GM23338 (cell line): ENCODE results near the gene CCDC91. TPM values are rescaled to one million over a fixed set of nuclear protein-coding genes. Genes with fewer than 3 reads are reported as not detected.

Source experiments
- ATAC-seq: fragments of 200-7000 bp; cut with Tn5 transposase; 3 replicates; pipeline ENCODE4 v1.9.1; 2020
- DNase-seq: peaks from one replicate; pipeline ENCODE4 v3.0.0-alpha.2; 2015; ENCODE audit warnings: low spot score
- H2AFZ ChIP-seq: fragments of 200-600 bp; sonication (generic); 2 replicates; pipeline ENCODE4 v1.8.0; 2016; ENCODE audit warnings: antibody characterized with exemption, mild to moderate bottlenecking, moderate library complexity
- H3F3A ChIP-seq: fragments of 200-600 bp; sonication (generic); replicated peaks from 2 replicates; pipeline ENCODE4 v1.8.0; 2017; ENCODE audit warnings: antibody characterized with exemption, mixed run types, low read depth
- H3K27ac ChIP-seq: fragments of 200-600 bp; sonication (generic); 2 replicates; pipeline ENCODE4 v1.6.1; 2016; ENCODE audit warnings: low read depth
- H3K27me3 ChIP-seq: fragments of 200-600 bp; sonication (generic); 2 replicates; pipeline ENCODE4 v1.8.0; 2016; ENCODE audit warnings: mild to moderate bottlenecking, mixed run types, moderate library complexity; ENCODE audit not compliant: insufficient read depth
- H3K36me3 ChIP-seq: fragments of 200-600 bp; sonication (generic); 2 replicates; pipeline ENCODE4 v1.8.0; 2016; ENCODE audit warnings: mild to moderate bottlenecking; ENCODE audit not compliant: insufficient read depth
- H3K4me1 ChIP-seq: fragments of 200-600 bp; sonication (generic); 2 replicates; pipeline ENCODE4 v1.8.0; 2016; ENCODE audit warnings: mild to moderate bottlenecking, moderate library complexity; ENCODE audit not compliant: insufficient read depth
- H3K4me2 ChIP-seq: fragments of 200-600 bp; sonication (generic); 2 replicates; pipeline ENCODE4 v1.7.1; 2017; ENCODE audit warnings: mixed run types
- H3K4me3 ChIP-seq: fragments of 200-600 bp; sonication (generic); 2 replicates; pipeline ENCODE4 v1.6.1; 2016; ENCODE audit warnings: mixed run types
- H3K79me2 ChIP-seq: fragments of 200-600 bp; sonication (generic); replicated peaks from 2 replicates; pipeline ENCODE4 v1.8.0; 2017; ENCODE audit warnings: mild to moderate bottlenecking; ENCODE audit not compliant: insufficient read depth
- H3K9me2 ChIP-seq: fragments of 200-600 bp; sonication (generic); 2 replicates; pipeline ENCODE4 v1.8.0; 2017; ENCODE audit not compliant: insufficient read depth
- H4K20me1 ChIP-seq: fragments of 200-600 bp; sonication (generic); replicated peaks from 2 replicates; pipeline ENCODE4 v1.8.0; 2017; ENCODE audit warnings: mild to moderate bottlenecking; ENCODE audit not compliant: insufficient read depth
- H3K27ac Mint-ChIP-seq: 2 replicates; pipeline ENCODE4 v1.8.0; 2020; ENCODE audit warnings: inconsistent platforms, mild to moderate bottlenecking, moderate library complexity, mixed read lengths
- H3K27me3 Mint-ChIP-seq: 3 replicates; pipeline ENCODE4 v1.8.0; 2022; ENCODE audit warnings: low read depth, mild to moderate bottlenecking, moderate library complexity, mixed read lengths, inconsistent platforms; ENCODE audit not compliant: insufficient read depth, poor library complexity
- H3K36me3 Mint-ChIP-seq: 3 replicates; pipeline ENCODE4 v1.8.0; 2021; ENCODE audit warnings: low read depth, mild to moderate bottlenecking, inconsistent platforms, moderate library complexity, mixed read lengths
- H3K4me1 Mint-ChIP-seq: 3 replicates; pipeline ENCODE4 v1.8.0; 2020; ENCODE audit warnings: mild to moderate bottlenecking, inconsistent platforms, mixed read lengths
- H3K4me3 Mint-ChIP-seq: 3 replicates; pipeline ENCODE4 v1.8.0; 2021; ENCODE audit warnings: moderate library complexity, mild to moderate bottlenecking, inconsistent platforms, mixed read lengths
- H3K9me3 Mint-ChIP-seq: 3 replicates; pipeline ENCODE4 v1.8.0; 2020; ENCODE audit warnings: moderate library complexity, mild to moderate bottlenecking, inconsistent platforms, mixed read lengths
- CREB1 ChIP-seq: fragments of 250-450 bp; sonication (Bioruptor Pico); IDR thresholded peaks from 2 replicates; pipeline ENCODE4 v1.5.0; 2020; ENCODE audit warnings: low read depth, mild to moderate bottlenecking, moderate library complexity
- EZH2 ChIP-seq: fragments of 200-600 bp; sonication (generic); IDR thresholded peaks from one replicate; pipeline ENCODE4 v1.8.0; 2017; ENCODE audit warnings: antibody characterized with exemption, mild to moderate bottlenecking, low read depth; ENCODE audit not compliant: unreplicated experiment
- EZH2phosphoT487 ChIP-seq: fragments of 200-600 bp; sonication (generic); IDR thresholded peaks from one replicate; pipeline ENCODE4 v1.8.1; 2018; ENCODE audit warnings: antibody characterized with exemption; ENCODE audit not compliant: unreplicated experiment
- JUNB ChIP-seq: IDR thresholded peaks from one replicate; pipeline ENCODE4 v1.6.1; 2016; ENCODE audit warnings: antibody characterized with exemption; ENCODE audit not compliant: unreplicated experiment
- NANOG ChIP-seq: IDR thresholded peaks from 2 replicates; pipeline ENCODE4 v1.6.1; 2016; ENCODE audit warnings: antibody characterized with exemption, borderline replicate concordance
- STAT1 ChIP-seq: IDR thresholded peaks from one replicate; pipeline ENCODE4 v1.6.1; 2016; ENCODE audit warnings: antibody characterized with exemption; ENCODE audit not compliant: unreplicated experiment
- ZNF114 ChIP-seq: fragments of 250-450 bp; sonication (Bioruptor Pico); IDR thresholded peaks from 2 replicates; pipeline ENCODE4 v1.5.0; 2020; ENCODE audit warnings: mild to moderate bottlenecking, moderate library complexity
- ZNF331 ChIP-seq: fragments of 250-450 bp; sonication (Bioruptor Pico); IDR thresholded peaks from 2 replicates; pipeline ENCODE4 v1.5.0; 2020; ENCODE audit warnings: low read depth, mild to moderate bottlenecking, moderate library complexity
- polyA plus RNA-seq: library from polyadenylated mRNA; unstranded; fragments of >200 nt; fragmentation: Nextera tagmentation; extraction: Ambion mirVana; gene quantifications from 2 replicates; pipeline ENCODE4 v1.2.1, GENCODE V29; 2016
- total RNA-seq: library from RNA; depleted of rRNA; stranded (reverse); fragments of >200 nt; shearing (Covaris generic); gene quantifications from 2 replicates; pipeline ENCODE4 v1.2.3, GENCODE V29; 2014
- TF ChIP-seq, protein P1 (sequence below), 2 experiments: fragments of 200-600 bp in 1 of 2; sonication (generic) in 1 of 2; conservative IDR thresholded peaks; 2 replicates each; pipeline versions ENCODE4 v1.5.1 to v1.6.1; 2016 to 2017; ENCODE audit warnings: antibody characterized with exemption in 2 of 2, low read depth in 2 of 2, mild to moderate bottlenecking in 2 of 2, moderate library complexity in 1 of 2
- TF ChIP-seq, protein P2 (sequence below): IDR thresholded peaks from 2 replicates; pipeline ENCODE4 v1.6.1; 2016; ENCODE audit warnings: antibody characterized with exemption
- TF ChIP-seq, protein P3 (sequence below): fragments of 250-450 bp; sonication (Bioruptor Pico); IDR thresholded peaks from 2 replicates; pipeline ENCODE4 v1.5.0; 2020; ENCODE audit warnings: mild to moderate bottlenecking, moderate library complexity

The CCDC91 gene
- total and polyA plus RNA-seq, 2 experiments from 2014 or later: 24.7 to 48.7 TPM

DNA sequence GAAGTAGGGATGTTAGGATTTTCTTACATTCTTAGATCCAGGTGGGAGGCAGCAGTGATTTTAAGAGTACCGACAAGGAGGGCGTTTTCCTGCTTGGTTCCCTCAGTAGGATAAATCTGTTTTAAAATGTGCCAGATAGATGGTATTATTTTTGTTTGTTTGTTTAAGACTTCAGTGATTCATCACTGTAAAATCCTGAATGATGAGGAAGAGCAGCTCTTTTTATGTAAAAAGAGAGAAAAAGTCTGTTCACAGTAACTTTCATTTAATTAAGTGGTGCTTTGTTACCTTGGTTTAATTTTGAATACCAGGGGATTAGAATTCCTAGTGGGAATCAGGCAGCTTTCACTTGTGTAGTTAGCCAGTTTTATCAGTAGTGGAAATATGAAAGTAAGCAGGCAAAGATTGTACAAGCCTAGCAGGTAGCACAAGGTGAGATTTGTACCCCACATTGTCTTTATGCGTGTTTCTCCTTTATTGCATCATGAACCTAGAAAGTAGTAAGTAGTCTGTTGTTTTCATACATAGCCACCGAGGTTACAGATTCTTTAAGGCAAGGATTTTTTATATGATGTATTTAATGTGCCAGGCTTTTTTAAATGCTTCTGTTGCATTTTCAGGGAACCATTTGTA, 349.6 kb downstream of the CCDC91 start:
- no peak overlapping the region for H3K4me2 ChIP-seq
- TF ChIP-seq ZNF331 (CRISPR knock-in tag) (no peak), EZH2phosphoT487 (no peak), EZH2 (no peak), NANOG (no peak), STAT1 (no peak), ZNF114 (no peak), CREB1 (no peak), JUNB (no peak)
- TF ChIP-seq, protein P1, sequence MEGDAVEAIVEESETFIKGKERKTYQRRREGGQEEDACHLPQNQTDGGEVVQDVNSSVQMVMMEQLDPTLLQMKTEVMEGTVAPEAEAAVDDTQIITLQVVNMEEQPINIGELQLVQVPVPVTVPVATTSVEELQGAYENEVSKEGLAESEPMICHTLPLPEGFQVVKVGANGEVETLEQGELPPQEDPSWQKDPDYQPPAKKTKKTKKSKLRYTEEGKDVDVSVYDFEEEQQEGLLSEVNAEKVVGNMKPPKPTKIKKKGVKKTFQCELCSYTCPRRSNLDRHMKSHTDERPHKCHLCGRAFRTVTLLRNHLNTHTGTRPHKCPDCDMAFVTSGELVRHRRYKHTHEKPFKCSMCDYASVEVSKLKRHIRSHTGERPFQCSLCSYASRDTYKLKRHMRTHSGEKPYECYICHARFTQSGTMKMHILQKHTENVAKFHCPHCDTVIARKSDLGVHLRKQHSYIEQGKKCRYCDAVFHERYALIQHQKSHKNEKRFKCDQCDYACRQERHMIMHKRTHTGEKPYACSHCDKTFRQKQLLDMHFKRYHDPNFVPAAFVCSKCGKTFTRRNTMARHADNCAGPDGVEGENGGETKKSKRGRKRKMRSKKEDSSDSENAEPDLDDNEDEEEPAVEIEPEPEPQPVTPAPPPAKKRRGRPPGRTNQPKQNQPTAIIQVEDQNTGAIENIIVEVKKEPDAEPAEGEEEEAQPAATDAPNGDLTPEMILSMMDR (conservative IDR thresholded peaks at IDR 0.05; ENCODE audit: low read depth in 2 of 2): no peak
- TF ChIP-seq, protein P2, sequence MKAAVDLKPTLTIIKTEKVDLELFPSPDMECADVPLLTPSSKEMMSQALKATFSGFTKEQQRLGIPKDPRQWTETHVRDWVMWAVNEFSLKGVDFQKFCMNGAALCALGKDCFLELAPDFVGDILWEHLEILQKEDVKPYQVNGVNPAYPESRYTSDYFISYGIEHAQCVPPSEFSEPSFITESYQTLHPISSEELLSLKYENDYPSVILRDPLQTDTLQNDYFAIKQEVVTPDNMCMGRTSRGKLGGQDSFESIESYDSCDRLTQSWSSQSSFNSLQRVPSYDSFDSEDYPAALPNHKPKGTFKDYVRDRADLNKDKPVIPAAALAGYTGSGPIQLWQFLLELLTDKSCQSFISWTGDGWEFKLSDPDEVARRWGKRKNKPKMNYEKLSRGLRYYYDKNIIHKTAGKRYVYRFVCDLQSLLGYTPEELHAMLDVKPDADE: no peak
- TF ChIP-seq, protein P3, sequence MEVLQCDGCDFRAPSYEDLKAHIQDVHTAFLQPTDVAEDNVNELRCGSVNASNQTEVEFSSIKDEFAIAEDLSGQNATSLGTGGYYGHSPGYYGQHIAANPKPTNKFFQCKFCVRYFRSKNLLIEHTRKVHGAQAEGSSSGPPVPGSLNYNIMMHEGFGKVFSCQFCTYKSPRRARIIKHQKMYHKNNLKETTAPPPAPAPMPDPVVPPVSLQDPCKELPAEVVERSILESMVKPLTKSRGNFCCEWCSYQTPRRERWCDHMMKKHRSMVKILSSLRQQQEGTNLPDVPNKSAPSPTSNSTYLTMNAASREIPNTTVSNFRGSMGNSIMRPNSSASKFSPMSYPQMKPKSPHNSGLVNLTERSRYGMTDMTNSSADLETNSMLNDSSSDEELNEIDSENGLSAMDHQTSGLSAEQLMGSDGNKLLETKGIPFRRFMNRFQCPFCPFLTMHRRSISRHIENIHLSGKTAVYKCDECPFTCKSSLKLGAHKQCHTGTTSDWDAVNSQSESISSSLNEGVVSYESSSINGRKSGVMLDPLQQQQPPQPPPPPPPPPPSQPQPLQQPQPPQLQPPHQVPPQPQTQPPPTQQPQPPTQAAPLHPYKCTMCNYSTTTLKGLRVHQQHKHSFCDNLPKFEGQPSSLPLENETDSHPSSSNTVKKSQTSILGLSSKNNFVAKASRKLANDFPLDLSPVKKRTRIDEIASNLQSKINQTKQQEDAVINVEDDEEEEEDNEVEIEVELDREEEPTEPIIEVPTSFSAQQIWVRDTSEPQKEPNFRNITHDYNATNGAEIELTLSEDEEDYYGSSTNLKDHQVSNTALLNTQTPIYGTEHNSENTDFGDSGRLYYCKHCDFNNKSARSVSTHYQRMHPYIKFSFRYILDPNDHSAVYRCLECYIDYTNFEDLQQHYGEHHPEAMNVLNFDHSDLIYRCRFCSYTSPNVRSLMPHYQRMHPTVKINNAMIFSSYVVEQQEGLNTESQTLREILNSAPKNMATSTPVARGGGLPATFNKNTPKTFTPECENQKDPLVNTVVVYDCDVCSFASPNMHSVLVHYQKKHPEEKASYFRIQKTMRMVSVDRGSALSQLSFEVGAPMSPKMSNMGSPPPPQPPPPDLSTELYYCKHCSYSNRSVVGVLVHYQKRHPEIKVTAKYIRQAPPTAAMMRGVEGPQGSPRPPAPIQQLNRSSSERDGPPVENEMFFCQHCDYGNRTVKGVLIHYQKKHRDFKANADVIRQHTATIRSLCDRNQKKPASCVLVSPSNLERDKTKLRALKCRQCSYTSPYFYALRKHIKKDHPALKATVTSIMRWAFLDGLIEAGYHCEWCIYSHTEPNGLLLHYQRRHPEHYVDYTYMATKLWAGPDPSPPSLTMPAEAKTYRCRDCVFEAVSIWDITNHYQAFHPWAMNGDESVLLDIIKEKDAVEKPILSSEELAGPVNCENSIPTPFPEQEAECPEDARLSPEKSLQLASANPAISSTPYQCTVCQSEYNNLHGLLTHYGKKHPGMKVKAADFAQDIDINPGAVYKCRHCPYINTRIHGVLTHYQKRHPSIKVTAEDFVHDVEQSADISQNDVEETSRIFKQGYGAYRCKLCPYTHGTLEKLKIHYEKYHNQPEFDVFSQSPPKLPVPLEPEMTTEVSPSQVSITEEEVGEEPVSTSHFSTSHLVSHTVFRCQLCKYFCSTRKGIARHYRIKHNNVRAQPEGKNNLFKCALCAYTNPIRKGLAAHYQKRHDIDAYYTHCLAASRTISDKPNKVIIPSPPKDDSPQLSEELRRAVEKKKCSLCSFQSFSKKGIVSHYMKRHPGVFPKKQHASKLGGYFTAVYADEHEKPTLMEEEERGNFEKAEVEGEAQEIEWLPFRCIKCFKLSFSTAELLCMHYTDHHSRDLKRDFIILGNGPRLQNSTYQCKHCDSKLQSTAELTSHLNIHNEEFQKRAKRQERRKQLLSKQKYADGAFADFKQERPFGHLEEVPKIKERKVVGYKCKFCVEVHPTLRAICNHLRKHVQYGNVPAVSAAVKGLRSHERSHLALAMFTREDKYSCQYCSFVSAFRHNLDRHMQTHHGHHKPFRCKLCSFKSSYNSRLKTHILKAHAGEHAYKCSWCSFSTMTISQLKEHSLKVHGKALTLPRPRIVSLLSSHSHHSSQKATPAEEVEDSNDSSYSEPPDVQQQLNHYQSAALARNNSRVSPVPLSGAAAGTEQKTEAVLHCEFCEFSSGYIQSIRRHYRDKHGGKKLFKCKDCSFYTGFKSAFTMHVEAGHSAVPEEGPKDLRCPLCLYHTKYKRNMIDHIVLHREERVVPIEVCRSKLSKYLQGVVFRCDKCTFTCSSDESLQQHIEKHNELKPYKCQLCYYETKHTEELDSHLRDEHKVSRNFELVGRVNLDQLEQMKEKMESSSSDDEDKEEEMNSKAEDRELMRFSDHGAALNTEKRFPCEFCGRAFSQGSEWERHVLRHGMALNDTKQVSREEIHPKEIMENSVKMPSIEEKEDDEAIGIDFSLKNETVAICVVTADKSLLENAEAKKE (CRISPR knock-in tag): no peak
- H3K4me1 Mint-ChIP-seq: peaks cover 8% of the 10 kb centered on the region; the same call in 1 of the 3 replicates
- peaks cover 2% of the 10 kb centered on the region for H3K27me3 Mint-ChIP-seq
- H3K4me3 ChIP-seq: no peak overlapping the region
- DNase-seq (no peak), ATAC-seq (no peak)
- no peak overlapping the region for H2AFZ ChIP-seq
- H3K36me3 Mint-ChIP-seq: 0 out of 3 replicates have a peak, but pooled peaks cover 4% of the 10 kb centered on the region
- H3K27ac Mint-ChIP-seq: peak overlapping the region; percentile 41; the same call in 1 of the 2 replicates
- H3K36me3 ChIP-seq: no peaks in the 10 kb centered on the region
- no peaks in the 10 kb centered on the region for H3K27me3 ChIP-seq
- H3K4me1 ChIP-seq: no peaks in the 10 kb centered on the region; the same call in 1 of the 2 replicates
- H3K4me3 Mint-ChIP-seq: no peak overlapping the region
- no peaks in the 10 kb centered on the region for H4K20me1 ChIP-seq
- H3K27ac ChIP-seq: no peak overlapping the region
- peaks cover 3% of the 10 kb centered on the region; the same call in 1 of the 3 replicates for H3K9me3 Mint-ChIP-seq
- H3K9me2 ChIP-seq: no peaks in the 10 kb centered on the region; the same call in 1 of the 2 replicates
- no peaks in the 10 kb centered on the region for H3K79me2 ChIP-seq
- no peaks in the 10 kb centered on the region for H3F3A ChIP-seq
